Central memory CD8-positive, alpha-beta T cell (primary cell): ENCODE results near the gene CPNE7.
A peak's percentile ranks its signal among the peaks of the same experiment; 100 is the strongest.

Experiments
- ATAC-seq: fragments of 150-1000 bp; cut with Tn5 transposase; replicated peaks from 2 replicates; pipeline ENCODE4 v1.10.0; 2022; ENCODE audit warnings: mild to moderate bottlenecking, moderate FRiP score, moderate number of reproducible peaks; ENCODE audit not compliant: poor library complexity, severe bottlenecking; ENCODE audit errors: extremely low read depth
- DNase-seq, 2 donors: peaks; one replicate each; pipeline ENCODE4 v3.0.0; 2021; ENCODE audit warnings: low spot score in 2 of 2
- H3K27ac Mint-ChIP-seq: one replicate; pipeline ENCODE4 v1.8.0; 2022; ENCODE audit warnings: low read depth, mild to moderate bottlenecking, moderate library complexity, mixed read lengths
- H3K27me3 Mint-ChIP-seq: one replicate; pipeline ENCODE4 v1.8.0; 2022; ENCODE audit warnings: mixed read lengths
- H3K36me3 Mint-ChIP-seq: one replicate; pipeline ENCODE4 v1.8.0; 2022; ENCODE audit warnings: mild to moderate bottlenecking, moderate library complexity, mixed read lengths; ENCODE audit not compliant: insufficient read depth
- H3K4me1 Mint-ChIP-seq: one replicate; pipeline ENCODE4 v1.8.0; 2022; ENCODE audit warnings: mixed read lengths
- H3K4me3 Mint-ChIP-seq: one replicate; pipeline ENCODE4 v1.8.0; 2022; ENCODE audit warnings: mild to moderate bottlenecking, moderate library complexity, mixed read lengths
- H3K9me3 Mint-ChIP-seq: one replicate; pipeline ENCODE4 v1.8.0; 2022; ENCODE audit warnings: mixed read lengths

CPNE7 gene

GRCh38 chr16:89598199-89598598 is 22.6 kb downstream of the CPNE7 start:
- Mint-ChIP-seq H3K4me1 (peaks cover 25% of the 10 kb centered on the region), H3K27me3 (no peaks in the 10 kb centered on the region), H3K36me3 (peaks cover 7% of the 10 kb centered on the region), H3K27ac (no peak overlapping the region), H3K9me3 (no peaks in the 10 kb centered on the region), H3K4me3 (no peak overlapping the region)
- ATAC-seq (no peak), DNase-seq (no peak)

DNA sequence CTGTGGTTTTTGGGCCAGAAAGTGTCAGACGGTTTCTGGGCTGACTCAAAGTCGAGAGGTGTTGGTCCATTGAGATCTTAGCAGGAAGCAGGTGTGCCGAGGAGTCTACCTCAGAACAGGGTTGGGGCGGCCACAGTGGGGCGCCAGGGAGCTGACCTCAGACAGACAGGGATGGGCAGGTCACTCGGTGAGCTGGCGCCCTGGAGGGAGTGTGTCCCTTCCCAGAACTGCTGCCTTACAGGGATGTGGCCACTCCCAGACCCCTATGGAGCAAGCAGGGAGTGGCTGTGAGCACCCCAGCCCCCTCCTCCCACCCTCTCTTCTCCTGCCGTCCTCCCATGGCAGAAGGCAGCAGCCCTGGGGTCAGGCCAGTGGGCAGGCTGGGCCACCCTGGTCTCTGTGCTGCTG is 23.9 kb downstream of the CPNE7 start:
- DNase-seq (peak in 1 of 2 donors; percentile 45), ATAC-seq (peak; percentile 52)
- no peak overlapping the region for H3K4me3 Mint-ChIP-seq
- H3K27me3 Mint-ChIP-seq = no peaks in the 10 kb centered on the region
- H3K4me1 Mint-ChIP-seq = peaks cover 16% of the 10 kb centered on the region
- H3K9me3 Mint-ChIP-seq = no peaks in the 10 kb centered on the region
- H3K27ac Mint-ChIP-seq = no peak overlapping the region
- no peaks in the 10 kb centered on the region for H3K36me3 Mint-ChIP-seq

DNA sequence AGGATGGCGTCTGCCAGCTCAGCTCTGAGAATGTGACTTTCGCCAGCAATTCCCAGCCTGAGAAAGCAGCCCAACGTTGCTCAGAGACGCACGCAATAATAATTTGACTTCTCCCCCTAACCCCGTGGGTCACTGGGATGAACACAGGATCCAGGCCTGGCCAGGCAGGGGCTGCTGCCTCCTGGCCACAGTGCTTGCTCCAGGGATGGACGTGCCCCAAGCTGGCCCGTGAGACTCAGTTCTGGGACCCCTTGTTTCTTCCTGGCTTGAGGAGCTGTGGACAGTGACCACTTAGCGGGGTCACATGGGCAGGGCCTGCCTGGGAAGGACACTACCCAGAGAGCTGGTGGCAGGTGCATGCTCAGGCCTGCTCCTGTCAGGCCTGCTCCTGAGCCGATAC is 24.3 kb downstream of the CPNE7 start:
- Mint-ChIP-seq H3K27ac (no peak overlapping the region), H3K4me1 (peaks cover 16% of the 10 kb centered on the region), H3K27me3 (no peaks in the 10 kb centered on the region), H3K9me3 (no peaks in the 10 kb centered on the region), H3K36me3 (peaks cover 1% of the 10 kb centered on the region), H3K4me3 (no peak overlapping the region)
- ATAC-seq = no peak
- no peak for DNase-seq

- H3K27me3 Mint-ChIP-seq = no peaks in the 10 kb centered on the region
- peaks cover 1% of the 10 kb centered on the region for H3K36me3 Mint-ChIP-seq
- ATAC-seq = no peak
- DNase-seq = no peak
- H3K4me1 Mint-ChIP-seq = peaks cover 16% of the 10 kb centered on the region
- H3K9me3 Mint-ChIP-seq = no peaks in the 10 kb centered on the region
- H3K27ac Mint-ChIP-seq = no peak overlapping the region
- no peak overlapping the region for H3K4me3 Mint-ChIP-seq
Measured at GRCh38 chr16:89600427-89600826, 24.9 kb downstream of the CPNE7 start.

- H3K27me3 Mint-ChIP-seq = no peaks in the 10 kb centered on the region
Measured at GRCh38 chr16:89600956-89601355, 25.4 kb downstream of the CPNE7 start.

GRCh38 chr16:89601906-89602272 is 26.3 kb downstream of the CPNE7 start:
- Mint-ChIP-seq H3K4me1 (peaks cover 16% of the 10 kb centered on the region), H3K27ac (no peak overlapping the region), H3K9me3 (no peaks in the 10 kb centered on the region), H3K4me3 (no peak overlapping the region), H3K27me3 (no peaks in the 10 kb centered on the region), H3K36me3 (peaks cover 1% of the 10 kb centered on the region)
- no peak for DNase-seq
- no peak for ATAC-seq

More at GRCh38 chr16:89600956-89601355, 25.4 kb downstream of the CPNE7 start:
- DNase-seq (no peak), ATAC-seq (no peak)
- Mint-ChIP-seq H3K27ac (no peak overlapping the region), H3K9me3 (no peaks in the 10 kb centered on the region), H3K4me1 (peaks cover 16% of the 10 kb centered on the region), H3K4me3 (no peak overlapping the region), H3K36me3 (peaks cover 1% of the 10 kb centered on the region)

DNA sequence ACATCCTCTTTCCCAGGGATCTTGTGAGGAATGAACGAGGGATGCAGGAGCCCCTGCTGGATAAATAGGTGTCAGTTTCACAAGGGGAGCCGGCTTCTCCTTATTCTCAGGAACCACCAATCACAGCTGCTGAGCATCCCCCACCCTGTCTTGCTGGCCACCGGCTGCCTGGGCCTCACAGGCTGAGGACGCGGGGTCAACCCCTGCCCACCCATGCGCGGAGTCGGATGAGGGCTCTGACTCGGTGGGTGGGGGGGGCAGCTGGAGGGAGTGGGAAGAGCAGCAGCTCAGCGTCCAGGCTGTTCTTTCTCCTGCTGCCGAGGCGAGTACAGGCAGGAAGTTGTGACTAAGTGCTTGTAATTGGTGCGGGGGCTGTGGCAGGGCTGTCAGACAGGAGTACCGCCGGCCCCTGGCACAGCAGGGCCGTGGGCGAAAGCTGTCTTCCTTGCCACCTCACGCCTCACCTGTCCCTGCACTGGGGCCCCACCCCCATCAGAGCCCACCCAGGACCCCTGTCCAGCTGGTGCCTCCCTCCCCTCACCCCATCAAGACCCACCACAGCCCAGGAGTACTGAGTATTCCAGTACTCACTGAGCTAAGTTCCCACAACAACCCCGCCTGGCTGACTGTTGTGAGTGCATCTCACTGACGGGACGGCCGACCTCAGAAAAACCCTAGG is 26.9 kb downstream of the CPNE7 start:
- Mint-ChIP-seq H3K27me3 (no peaks in the 10 kb centered on the region), H3K4me1 (peaks cover 16% of the 10 kb centered on the region), H3K4me3 (peak overlapping the region; percentile 38), H3K27ac (peak overlapping the region; percentile 49), H3K9me3 (no peaks in the 10 kb centered on the region), H3K36me3 (peaks cover 1% of the 10 kb centered on the region)
- ATAC-seq = peak; percentile 84
- DNase-seq = peak in 1 of 2 donors; percentile 40

DNA sequence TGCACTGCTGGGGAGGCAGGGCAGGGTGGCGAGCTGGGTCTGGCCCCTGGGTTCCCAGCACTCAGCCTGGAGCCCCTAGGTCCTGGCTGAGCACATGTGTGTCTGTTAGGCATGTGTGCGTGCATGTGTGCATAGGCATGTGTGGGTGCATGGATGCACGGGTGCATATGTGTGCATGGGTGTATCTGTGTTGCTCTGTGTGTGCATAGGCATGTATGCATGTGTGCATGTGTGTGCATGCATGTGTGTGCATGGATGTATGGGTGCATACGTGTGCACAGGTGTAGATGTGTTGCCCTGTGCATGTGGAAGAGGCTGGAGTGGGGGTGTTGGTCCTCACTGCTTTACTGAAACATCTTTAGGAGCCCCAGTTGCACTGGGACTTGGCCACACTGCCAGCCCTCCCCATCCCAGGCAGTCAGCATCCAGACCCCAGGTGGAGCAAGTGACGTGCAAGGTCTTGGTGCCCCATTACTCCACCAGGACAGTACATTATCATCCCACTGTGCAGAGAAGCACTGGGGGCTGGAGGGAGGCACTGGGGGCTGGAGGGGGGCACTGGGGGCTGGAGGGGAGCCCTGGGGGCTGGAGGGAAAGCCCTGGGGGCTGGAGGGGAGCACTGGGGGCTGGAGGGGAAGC is 27.5 kb downstream of the CPNE7 start:
- ATAC-seq (no peak), DNase-seq (no peak)
- Mint-ChIP-seq H3K27me3 (no peaks in the 10 kb centered on the region), H3K9me3 (no peaks in the 10 kb centered on the region), H3K4me1 (peaks cover 16% of the 10 kb centered on the region), H3K27ac (peak overlapping the region; percentile 49), H3K36me3 (peaks cover 1% of the 10 kb centered on the region), H3K4me3 (peak overlapping the region; percentile 38)

DNA sequence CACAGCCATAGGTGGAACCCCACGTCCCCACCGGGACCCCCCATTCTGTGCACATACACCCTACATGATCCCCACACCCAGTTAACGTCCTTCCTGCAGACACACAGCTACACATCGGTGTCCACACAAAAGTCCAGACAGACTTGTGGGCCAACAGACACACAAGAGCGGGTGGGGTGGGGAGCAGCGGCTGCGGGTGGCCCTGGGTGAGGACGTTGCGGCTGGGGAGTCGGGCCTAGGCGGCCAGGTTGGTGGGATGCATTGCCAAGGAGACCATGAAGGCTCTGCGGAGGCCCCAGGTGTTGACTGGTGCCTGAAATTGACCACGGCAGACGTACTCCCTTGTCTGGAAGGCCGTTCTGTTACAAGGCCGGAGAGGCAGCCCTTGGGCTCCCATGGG is 29.2 kb downstream of the CPNE7 start:
- Mint-ChIP-seq H3K9me3 (no peaks in the 10 kb centered on the region), H3K4me3 (no peak overlapping the region), H3K27ac (no peak overlapping the region), H3K36me3 (peaks cover 1% of the 10 kb centered on the region), H3K27me3 (no peaks in the 10 kb centered on the region), H3K4me1 (peaks cover 11% of the 10 kb centered on the region)
- ATAC-seq (no peak), DNase-seq (no peak)

- no peaks in the 10 kb centered on the region for H3K27me3 Mint-ChIP-seq
- no peak overlapping the region for H3K4me3 Mint-ChIP-seq
- ATAC-seq (no peak), DNase-seq (no peak)
- H3K27ac Mint-ChIP-seq = no peak overlapping the region
- peaks cover 11% of the 10 kb centered on the region for H3K4me1 Mint-ChIP-seq
- H3K36me3 Mint-ChIP-seq = peaks cover 1% of the 10 kb centered on the region
- H3K9me3 Mint-ChIP-seq = no peaks in the 10 kb centered on the region
Measured at GRCh38 chr16:89605186-89605970, 29.8 kb downstream of the CPNE7 start.

GRCh38 chr16:89606006-89606405 is 30.4 kb downstream of the CPNE7 start:
- DNase-seq = no peak
- Mint-ChIP-seq H3K27me3 (no peaks in the 10 kb centered on the region), H3K4me3 (no peak overlapping the region), H3K27ac (no peak overlapping the region), H3K4me1 (peaks cover 11% of the 10 kb centered on the region), H3K36me3 (peaks cover 1% of the 10 kb centered on the region), H3K9me3 (no peaks in the 10 kb centered on the region)
- ATAC-seq = no peak

DNA sequence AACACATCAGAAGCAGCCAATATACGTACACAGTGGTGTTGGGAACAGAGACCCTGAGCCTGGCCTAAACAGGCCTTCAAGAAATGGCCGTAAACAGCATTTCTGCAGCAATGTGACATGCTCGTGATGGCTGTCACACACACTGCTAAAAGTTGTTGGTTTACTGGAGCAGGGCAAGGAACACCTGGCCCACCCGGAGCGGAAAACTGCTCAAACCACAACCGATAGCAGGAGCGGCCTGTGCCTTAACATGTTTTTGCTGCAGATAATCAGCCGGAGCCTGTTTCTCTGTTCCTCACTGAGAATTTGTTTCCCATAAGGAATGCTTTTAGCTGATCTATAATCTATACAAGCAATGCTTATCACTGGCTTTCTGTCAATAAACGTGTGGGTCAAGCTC is 31.9 kb downstream of the CPNE7 start:
- Mint-ChIP-seq H3K27me3 (no peaks in the 10 kb centered on the region), H3K9me3 (no peaks in the 10 kb centered on the region), H3K27ac (no peak overlapping the region), H3K4me3 (no peak overlapping the region), H3K36me3 (peaks cover 1% of the 10 kb centered on the region), H3K4me1 (peaks cover 7% of the 10 kb centered on the region)
- ATAC-seq = no peak
- no peak for DNase-seq
